AG09309 (cell line): Measurements from ENCODE around the gene SLC39A12.

Source experiments
- DNase-seq: peaks from one replicate; pipeline ENCODE4 v3.0.0-alpha.2; 2010; ENCODE audit warnings: low read depth
- H3K4me3 ChIP-seq: 2 replicates; pipeline ENCODE4 v1.5.1; 2011; ENCODE audit warnings: mild to moderate bottlenecking, low read depth, low read length, moderate library complexity; ENCODE audit not compliant: control insufficient read depth
- CTCF ChIP-seq: IDR thresholded peaks from 2 replicates; pipeline ENCODE4 v1.5.1; 2011; ENCODE audit warnings: mild to moderate bottlenecking, low read depth, low read length, inconsistent platforms; ENCODE audit not compliant: insufficient read depth, control insufficient read depth; ENCODE audit errors: missing control alignments

The SLC39A12 gene

GRCh38 chr10:18087355-18087754 lies 135.6 kb downstream of the SLC39A12 start:
- DNase-seq = no peak
- H3K4me3 ChIP-seq = no peak overlapping the region
- TF ChIP-seq CTCF = no peak
